H1 (cell line): ENCODE data around the gene CTBP2. TPM values are rescaled to one million over a fixed set of nuclear protein-coding genes. Genes with fewer than 3 reads are reported as not detected.

Experiments
- EZH2 ChIP-seq: fragments of 200-600 bp; sonication (generic); IDR thresholded peaks from 2 replicates; pipeline ENCODE4 v1.7.1; 2012; ENCODE audit warnings: low read depth, mild to moderate bottlenecking, moderate library complexity, low read length, inconsistent platforms; ENCODE audit not compliant: severe bottlenecking
- POLR2A ChIP-seq, 2 experiments: IDR thresholded peaks; 1 replicate in 1 of 2; 2 replicates in 1 of 2; pipeline ENCODE4 v1.6.1; 2011; ENCODE audit warnings: low read depth in 2 of 2, low read length in 2 of 2, mild to moderate bottlenecking in 2 of 2; ENCODE audit errors: control extremely low read depth in 1 of 2
- SAP30 ChIP-seq: fragments of 300-600 bp; sonication (generic); IDR thresholded peaks from 2 replicates; pipeline ENCODE4 v1.7.1; 2012; ENCODE audit warnings: low read length, moderate library complexity, mild to moderate bottlenecking, inconsistent platforms; ENCODE audit not compliant: insufficient read depth, insufficient replicate concordance
- polyA plus RNA-seq, 7 experiments: library from polyadenylated mRNA; depleted of rRNA in 3 of 7; stranded (reverse) in 5 of 7; unstranded in 2 of 7; fragments of >200 nt in 5 of 7; fragments of 200-250 nt in 2 of 7; gene quantifications; 1 replicate in 5 of 7; 2 replicates in 1 of 7; 4 replicates in 1 of 7; pipeline versions ENCODE4 v1.2.1 to v1.2.3, GENCODE V29; 2011 to 2013; ENCODE audit warnings: missing spikeins in 2 of 7, mixed read lengths in 2 of 7
- total RNA-seq: library from RNA; stranded (reverse); fragmentation: NEBNext Ultra II Directional; extraction: Animal tissue kit (Norgen Biotek cat#: 25700); gene quantifications from 2 replicates; pipeline ENCODE4 v1.2.1, GENCODE V29; 2021
- TF ChIP-seq, protein P1 (sequence below): IDR thresholded peaks from 2 replicates; pipeline ENCODE4 v1.6.1; 2012; ENCODE audit warnings: inconsistent platforms
- TF ChIP-seq, protein P2 (sequence below): IDR thresholded peaks from 2 replicates; pipeline ENCODE4 v1.6.1; 2012; ENCODE audit warnings: inconsistent platforms

The CTBP2 gene
- total and polyA plus RNA-seq, 2 of the 8 experiments (the other 6 are each of a cell fraction or from before 2014, with no cell fraction given): 208 to 221 TPM

GRCh38 chr10:125162120-125162931, 2.0 kb upstream of the CTBP2 start (continued):
- TF ChIP-seq, protein P1, sequence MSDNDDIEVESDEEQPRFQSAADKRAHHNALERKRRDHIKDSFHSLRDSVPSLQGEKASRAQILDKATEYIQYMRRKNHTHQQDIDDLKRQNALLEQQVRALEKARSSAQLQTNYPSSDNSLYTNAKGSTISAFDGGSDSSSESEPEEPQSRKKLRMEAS: peak; percentile 74
- TF ChIP-seq EZH2 (peak; percentile 13), SAP30 (no peak), POLR2A (IDR thresholded peaks at IDR 0.05; ENCODE audit: control extremely low read depth in 1 of 2, low read depth in 2 of 2, low read length in 2 of 2) (peak in 1 of 2 experiments; percentile 69; a peak in 2 of 3 replicates)
- TF ChIP-seq, protein P2, sequence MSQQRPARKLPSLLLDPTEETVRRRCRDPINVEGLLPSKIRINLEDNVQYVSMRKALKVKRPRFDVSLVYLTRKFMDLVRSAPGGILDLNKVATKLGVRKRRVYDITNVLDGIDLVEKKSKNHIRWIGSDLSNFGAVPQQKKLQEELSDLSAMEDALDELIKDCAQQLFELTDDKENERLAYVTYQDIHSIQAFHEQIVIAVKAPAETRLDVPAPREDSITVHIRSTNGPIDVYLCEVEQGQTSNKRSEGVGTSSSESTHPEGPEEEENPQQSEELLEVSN: peak; percentile 32; the same call in 1 of the 2 replicates
- TF ChIP-seq, all 59 proteins: peak for 9
